Liver (tissue), 9 donors: ENCODE results near the gene CR1. TPM values are rescaled to one million over a fixed set of nuclear protein-coding genes. Genes with fewer than 3 reads are reported as not detected.

Experiments
- DNase-seq: peaks from one replicate; pipeline ENCODE4 v3.0.0-alpha.2; 2017; ENCODE audit warnings: low spot score
- H3K27ac ChIP-seq, 2 donors: one replicate each; pipeline ENCODE4 v1.7.0; 2013; ENCODE audit warnings: inconsistent platforms in 2 of 2, low read length in 2 of 2, control low read depth in 1 of 2, low read depth in 1 of 2, mild to moderate bottlenecking in 1 of 2
- H3K27me3 ChIP-seq, 4 donors: one replicate each; pipeline versions ENCODE4 v1.6.1 to v1.7.0; 2013; ENCODE audit warnings: low read length in 3 of 4, inconsistent platforms in 1 of 4, mild to moderate bottlenecking in 1 of 4, moderate library complexity in 1 of 4; ENCODE audit not compliant: control insufficient read depth in 4 of 4, insufficient read depth in 4 of 4
- H3K36me3 ChIP-seq, 4 donors: one replicate each; pipeline versions ENCODE4 v1.6.1 to v1.7.0; 2013; ENCODE audit warnings: low read length in 3 of 4, mild to moderate bottlenecking in 3 of 4, low read depth in 1 of 4, moderate library complexity in 1 of 4; ENCODE audit not compliant: control insufficient read depth in 4 of 4, insufficient read depth in 3 of 4
- H3K4me1 ChIP-seq, 4 donors: one replicate each; pipeline versions ENCODE4 v1.6.1 to v1.7.0; 2013; ENCODE audit warnings: low read length in 3 of 4, mild to moderate bottlenecking in 3 of 4, moderate library complexity in 1 of 4; ENCODE audit not compliant: control insufficient read depth in 4 of 4, insufficient read depth in 4 of 4
- H3K4me3 ChIP-seq, 3 donors: one replicate each; pipeline versions ENCODE4 v1.6.1 to v1.7.0; 2013; ENCODE audit warnings: low read length in 3 of 3, control low read depth in 1 of 3, low read depth in 1 of 3, mild to moderate bottlenecking in 1 of 3
- H3K9ac ChIP-seq, 2 donors: one replicate each; pipeline ENCODE4 v1.7.0; 2013; ENCODE audit warnings: low read length in 2 of 2, mild to moderate bottlenecking in 2 of 2, moderate library complexity in 2 of 2, control low read depth in 1 of 2, low read depth in 1 of 2
- H3K9me3 ChIP-seq, 4 donors: one replicate each; pipeline versions ENCODE4 v1.6.1 to v1.7.0; 2013; ENCODE audit warnings: low read length in 3 of 4; ENCODE audit not compliant: control insufficient read depth in 4 of 4
- ATF3 ChIP-seq: IDR thresholded peaks from 2 replicates; pipeline ENCODE4 v1.6.1; 2016; ENCODE audit warnings: antibody characterized with exemption
- CTCF ChIP-seq: fragments of 150-350 bp; IDR thresholded peaks from 2 replicates; pipeline ENCODE4 v1.5.1; 2017; ENCODE audit warnings: improper control_type of control experiment, low read depth, low read length; ENCODE audit not compliant: missing input control
- EGR1 ChIP-seq, 2 donors: IDR thresholded peaks; 2 replicates each; pipeline ENCODE4 v1.6.1; 2016 to 2018; ENCODE audit warnings: antibody characterized with exemption in 2 of 2, low read depth in 2 of 2
- FOXA1 ChIP-seq: IDR thresholded peaks from 2 replicates; pipeline ENCODE4 v1.6.1; 2016; ENCODE audit warnings: antibody characterized with exemption
- FOXA2 ChIP-seq: IDR thresholded peaks from 2 replicates; pipeline ENCODE4 v1.6.1; 2016; ENCODE audit warnings: antibody characterized with exemption
- GABPA ChIP-seq, 2 donors: IDR thresholded peaks in 1 of 2; conservative IDR thresholded peaks in 1 of 2; 2 replicates each; pipeline ENCODE4 v1.6.1; 2016; ENCODE audit warnings: antibody characterized with exemption in 2 of 2, mild to moderate bottlenecking in 1 of 2, moderate library complexity in 1 of 2
- HNF4A ChIP-seq, 2 donors: conservative IDR thresholded peaks; 2 replicates each; pipeline ENCODE4 v1.6.1; 2016; ENCODE audit warnings: antibody characterized with exemption in 2 of 2, mild to moderate bottlenecking in 2 of 2
- HNF4G ChIP-seq: IDR thresholded peaks from 2 replicates; pipeline ENCODE4 v1.6.1; 2016; ENCODE audit warnings: antibody characterized with exemption
- JUND ChIP-seq, 2 donors: IDR thresholded peaks; 2 replicates each; pipeline ENCODE4 v1.6.1; 2016; ENCODE audit warnings: antibody characterized with exemption in 2 of 2
- NR2F2 ChIP-seq: IDR thresholded peaks from 2 replicates; pipeline ENCODE4 v1.6.1; 2016; ENCODE audit warnings: antibody characterized with exemption
- RAD21 ChIP-seq, 2 donors: IDR thresholded peaks; 2 replicates each; pipeline ENCODE4 v1.6.1; 2016; ENCODE audit warnings: antibody characterized with exemption in 2 of 2, mild to moderate bottlenecking in 2 of 2
- RXRA ChIP-seq, 2 donors: IDR thresholded peaks; 2 replicates each; pipeline ENCODE4 v1.6.1; 2017 to 2018; ENCODE audit warnings: antibody characterized with exemption in 2 of 2, mild to moderate bottlenecking in 1 of 2
- SP1 ChIP-seq: IDR thresholded peaks from 2 replicates; pipeline ENCODE4 v1.6.1; 2018; ENCODE audit warnings: antibody characterized with exemption, mild to moderate bottlenecking
- TAF1 ChIP-seq: conservative IDR thresholded peaks from 2 replicates; pipeline ENCODE4 v1.6.1; 2016; ENCODE audit warnings: antibody characterized with exemption, mild to moderate bottlenecking
- YY1 ChIP-seq: IDR thresholded peaks from 2 replicates; pipeline ENCODE4 v1.6.1; 2016; ENCODE audit warnings: antibody characterized with exemption, mild to moderate bottlenecking
- ZBTB33 ChIP-seq: IDR thresholded peaks from 2 replicates; pipeline ENCODE4 v1.6.1; 2016; ENCODE audit warnings: antibody characterized with exemption
- WGBS: extraction: QIAGEN DNeasy Blood & Tissue Kit; methylation state at CpG from one replicate; pipeline ENCODE4 v1.1.7; 2013; 5-methylcytosine and 5-hydroxymethylcytosine counted together
- polyA plus RNA-seq, 2 donors: library from polyadenylated mRNA; stranded (reverse) in 1 of 2; unstranded in 1 of 2; fragments of 200-250 nt in 1 of 2; fragments of >200 nt in 1 of 2; fragmentation: Nextera tagmentation in 1 of 2; extraction: Ambion mirVana in 1 of 2; gene quantifications; one replicate each; pipeline versions ENCODE4 v1.2.1 to v1.2.3, GENCODE V29; 2013 to 2015
- total RNA-seq, 2 donors: library from RNA; depleted of rRNA; stranded (reverse); fragments of >200 nt; gene quantifications; one replicate each; pipeline ENCODE4 v1.2.3, GENCODE V29; 2014
- TF ChIP-seq, protein P1 (sequence below): IDR thresholded peaks from 2 replicates; pipeline ENCODE4 v1.6.1; 2016; ENCODE audit warnings: antibody characterized with exemption
- TF ChIP-seq, protein P2 (sequence below): IDR thresholded peaks from 2 replicates; pipeline ENCODE4 v1.6.1; 2016; ENCODE audit warnings: antibody characterized with exemption, mild to moderate bottlenecking
- donor health status: healthy.
- donor health status: healthy.
- donor health status: healthy.
- donor health status: healthy.
- donor health status: healthy.

CR1 gene
- total and polyA plus RNA-seq, 4 donors: 0.78 to 16.7 (median 7.4) TPM

- no peaks in the 10 kb centered on the region for H3K4me1 ChIP-seq
- H3K9me3 ChIP-seq: no peaks in the 10 kb centered on the region
- H3K27ac ChIP-seq: no peak overlapping the region
- H3K27me3 ChIP-seq: peaks cover 0 to 5% (median under 1%) of the 10 kb centered on the region in 4 donors
- no peak overlapping the region for H3K4me3 ChIP-seq
- no peak for DNase-seq
- H3K9ac ChIP-seq: no peak overlapping the region
- TF ChIP-seq ZBTB33: no peak
- no peak for TF ChIP-seq FOXA2
- TF ChIP-seq, protein P1, sequence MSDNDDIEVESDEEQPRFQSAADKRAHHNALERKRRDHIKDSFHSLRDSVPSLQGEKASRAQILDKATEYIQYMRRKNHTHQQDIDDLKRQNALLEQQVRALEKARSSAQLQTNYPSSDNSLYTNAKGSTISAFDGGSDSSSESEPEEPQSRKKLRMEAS: no peak
- TF ChIP-seq HNF4A (conservative IDR thresholded peaks at IDR 0.05): no peak
- TF ChIP-seq YY1: no peak
- no peak for TF ChIP-seq JUND (IDR thresholded peaks at IDR 0.05)
- TF ChIP-seq FOXA1: no peak
- TF ChIP-seq, protein P2, sequence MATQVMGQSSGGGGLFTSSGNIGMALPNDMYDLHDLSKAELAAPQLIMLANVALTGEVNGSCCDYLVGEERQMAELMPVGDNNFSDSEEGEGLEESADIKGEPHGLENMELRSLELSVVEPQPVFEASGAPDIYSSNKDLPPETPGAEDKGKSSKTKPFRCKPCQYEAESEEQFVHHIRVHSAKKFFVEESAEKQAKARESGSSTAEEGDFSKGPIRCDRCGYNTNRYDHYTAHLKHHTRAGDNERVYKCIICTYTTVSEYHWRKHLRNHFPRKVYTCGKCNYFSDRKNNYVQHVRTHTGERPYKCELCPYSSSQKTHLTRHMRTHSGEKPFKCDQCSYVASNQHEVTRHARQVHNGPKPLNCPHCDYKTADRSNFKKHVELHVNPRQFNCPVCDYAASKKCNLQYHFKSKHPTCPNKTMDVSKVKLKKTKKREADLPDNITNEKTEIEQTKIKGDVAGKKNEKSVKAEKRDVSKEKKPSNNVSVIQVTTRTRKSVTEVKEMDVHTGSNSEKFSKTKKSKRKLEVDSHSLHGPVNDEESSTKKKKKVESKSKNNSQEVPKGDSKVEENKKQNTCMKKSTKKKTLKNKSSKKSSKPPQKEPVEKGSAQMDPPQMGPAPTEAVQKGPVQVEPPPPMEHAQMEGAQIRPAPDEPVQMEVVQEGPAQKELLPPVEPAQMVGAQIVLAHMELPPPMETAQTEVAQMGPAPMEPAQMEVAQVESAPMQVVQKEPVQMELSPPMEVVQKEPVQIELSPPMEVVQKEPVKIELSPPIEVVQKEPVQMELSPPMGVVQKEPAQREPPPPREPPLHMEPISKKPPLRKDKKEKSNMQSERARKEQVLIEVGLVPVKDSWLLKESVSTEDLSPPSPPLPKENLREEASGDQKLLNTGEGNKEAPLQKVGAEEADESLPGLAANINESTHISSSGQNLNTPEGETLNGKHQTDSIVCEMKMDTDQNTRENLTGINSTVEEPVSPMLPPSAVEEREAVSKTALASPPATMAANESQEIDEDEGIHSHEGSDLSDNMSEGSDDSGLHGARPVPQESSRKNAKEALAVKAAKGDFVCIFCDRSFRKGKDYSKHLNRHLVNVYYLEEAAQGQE: no peak
- TF ChIP-seq HNF4G: no peak
- TF ChIP-seq TAF1: no peak
- no peak for TF ChIP-seq RAD21 (IDR thresholded peaks at IDR 0.05)
- TF ChIP-seq SP1: no peak
- TF ChIP-seq EGR1 (IDR thresholded peaks at IDR 0.05; ENCODE audit: low read depth in 2 of 2): no peak
- TF ChIP-seq ATF3: no peak
- no peak for TF ChIP-seq RXRA (IDR thresholded peaks at IDR 0.05)
- no peak for TF ChIP-seq CTCF
- TF ChIP-seq NR2F2: no peak
- TF ChIP-seq GABPA (IDR thresholded peaks at IDR 0.05 in 1 of 2, conservative IDR thresholded peaks at IDR 0.05 in 1 of 2): no peak
- H3K36me3 ChIP-seq: no peaks in the 10 kb centered on the region
- WGBS: 59% methylated on average over 7 of the region's 7 CpGs
These were observed 6.8 kb downstream of the CR1 start for GRCh38 chr1:207502726-207503125.
